Ishikawa (cell line): ENCODE measurements around the gene SIGLEC8.

Source experiments
- CEBPB ChIP-seq: IDR thresholded peaks from 2 replicates; pipeline ENCODE4 v1.6.1; 2012
- EGR1 ChIP-seq: IDR thresholded peaks from 2 replicates; pipeline ENCODE4 v1.6.1; 2012
- EP300 ChIP-seq: IDR thresholded peaks from 2 replicates; pipeline ENCODE4 v1.6.1; 2012; ENCODE audit warnings: borderline replicate concordance
- FOXM1 ChIP-seq: IDR thresholded peaks from 2 replicates; pipeline ENCODE4 v1.6.1; 2012; ENCODE audit warnings: low read depth, borderline replicate concordance
- RAD21 ChIP-seq: IDR thresholded peaks from 2 replicates; pipeline ENCODE4 v1.6.1; 2012; ENCODE audit warnings: low read depth
- TAF1 ChIP-seq: IDR thresholded peaks from 2 replicates; pipeline ENCODE4 v1.6.1; 2012; ENCODE audit warnings: low read depth, mild to moderate bottlenecking
- TCF12 ChIP-seq: IDR thresholded peaks from 2 replicates; pipeline ENCODE4 v1.6.1; 2012; ENCODE audit warnings: low read depth
- YY1 ChIP-seq: IDR thresholded peaks from 2 replicates; pipeline ENCODE4 v1.6.1; 2012; ENCODE audit warnings: low read depth
- TF ChIP-seq, protein P1 (sequence below): IDR thresholded peaks from 2 replicates; pipeline ENCODE4 v1.6.1; 2012
- TF ChIP-seq, protein P2 (sequence below): IDR thresholded peaks from 2 replicates; pipeline ENCODE4 v1.6.1; 2012; ENCODE audit warnings: low read depth, mild to moderate bottlenecking
- TF ChIP-seq, protein P3 (sequence below): IDR thresholded peaks from 2 replicates; pipeline ENCODE4 v1.6.1; 2012

DNA sequence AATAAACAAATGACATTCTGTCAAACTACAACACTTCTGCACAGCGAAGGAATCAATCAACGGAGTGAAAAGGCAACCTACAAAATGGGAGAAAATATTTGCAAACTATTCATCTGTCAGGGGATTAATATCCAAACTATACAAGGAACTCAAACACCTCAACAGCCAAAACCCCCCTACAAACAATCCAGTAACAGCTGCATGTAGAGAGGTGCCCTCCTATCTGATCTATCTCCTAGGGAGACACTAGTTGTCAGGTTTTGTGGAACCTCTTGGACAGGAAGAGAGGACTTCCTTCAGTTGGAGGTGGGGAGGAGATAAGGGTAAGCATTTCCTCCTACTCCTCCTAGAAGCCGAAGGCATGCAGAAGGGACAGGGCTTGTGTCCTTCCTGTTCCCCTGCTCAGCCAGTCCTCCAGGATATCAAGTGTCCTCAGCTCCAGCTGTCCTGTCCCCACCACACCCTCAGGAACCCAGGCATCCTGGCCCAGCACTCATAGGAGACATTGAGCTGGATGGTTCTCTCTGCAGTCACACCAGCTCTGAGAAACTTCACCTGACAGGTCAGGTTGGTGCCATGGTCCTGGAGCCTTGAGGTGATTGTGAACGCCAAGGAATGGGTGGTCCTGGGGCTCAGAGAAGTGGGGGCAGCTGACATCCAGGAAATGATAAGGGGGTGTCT is 9.8 kb upstream of the SIGLEC8 start:
- TF ChIP-seq FOXM1: no peak
- TF ChIP-seq EP300: no peak
- TF ChIP-seq, protein P1, sequence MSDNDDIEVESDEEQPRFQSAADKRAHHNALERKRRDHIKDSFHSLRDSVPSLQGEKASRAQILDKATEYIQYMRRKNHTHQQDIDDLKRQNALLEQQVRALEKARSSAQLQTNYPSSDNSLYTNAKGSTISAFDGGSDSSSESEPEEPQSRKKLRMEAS: no peak
- no peak for TF ChIP-seq TAF1
- TF ChIP-seq RAD21: no peak
- no peak for TF ChIP-seq CEBPB
- TF ChIP-seq, protein P2, sequence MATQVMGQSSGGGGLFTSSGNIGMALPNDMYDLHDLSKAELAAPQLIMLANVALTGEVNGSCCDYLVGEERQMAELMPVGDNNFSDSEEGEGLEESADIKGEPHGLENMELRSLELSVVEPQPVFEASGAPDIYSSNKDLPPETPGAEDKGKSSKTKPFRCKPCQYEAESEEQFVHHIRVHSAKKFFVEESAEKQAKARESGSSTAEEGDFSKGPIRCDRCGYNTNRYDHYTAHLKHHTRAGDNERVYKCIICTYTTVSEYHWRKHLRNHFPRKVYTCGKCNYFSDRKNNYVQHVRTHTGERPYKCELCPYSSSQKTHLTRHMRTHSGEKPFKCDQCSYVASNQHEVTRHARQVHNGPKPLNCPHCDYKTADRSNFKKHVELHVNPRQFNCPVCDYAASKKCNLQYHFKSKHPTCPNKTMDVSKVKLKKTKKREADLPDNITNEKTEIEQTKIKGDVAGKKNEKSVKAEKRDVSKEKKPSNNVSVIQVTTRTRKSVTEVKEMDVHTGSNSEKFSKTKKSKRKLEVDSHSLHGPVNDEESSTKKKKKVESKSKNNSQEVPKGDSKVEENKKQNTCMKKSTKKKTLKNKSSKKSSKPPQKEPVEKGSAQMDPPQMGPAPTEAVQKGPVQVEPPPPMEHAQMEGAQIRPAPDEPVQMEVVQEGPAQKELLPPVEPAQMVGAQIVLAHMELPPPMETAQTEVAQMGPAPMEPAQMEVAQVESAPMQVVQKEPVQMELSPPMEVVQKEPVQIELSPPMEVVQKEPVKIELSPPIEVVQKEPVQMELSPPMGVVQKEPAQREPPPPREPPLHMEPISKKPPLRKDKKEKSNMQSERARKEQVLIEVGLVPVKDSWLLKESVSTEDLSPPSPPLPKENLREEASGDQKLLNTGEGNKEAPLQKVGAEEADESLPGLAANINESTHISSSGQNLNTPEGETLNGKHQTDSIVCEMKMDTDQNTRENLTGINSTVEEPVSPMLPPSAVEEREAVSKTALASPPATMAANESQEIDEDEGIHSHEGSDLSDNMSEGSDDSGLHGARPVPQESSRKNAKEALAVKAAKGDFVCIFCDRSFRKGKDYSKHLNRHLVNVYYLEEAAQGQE: no peak
- TF ChIP-seq, protein P3, sequence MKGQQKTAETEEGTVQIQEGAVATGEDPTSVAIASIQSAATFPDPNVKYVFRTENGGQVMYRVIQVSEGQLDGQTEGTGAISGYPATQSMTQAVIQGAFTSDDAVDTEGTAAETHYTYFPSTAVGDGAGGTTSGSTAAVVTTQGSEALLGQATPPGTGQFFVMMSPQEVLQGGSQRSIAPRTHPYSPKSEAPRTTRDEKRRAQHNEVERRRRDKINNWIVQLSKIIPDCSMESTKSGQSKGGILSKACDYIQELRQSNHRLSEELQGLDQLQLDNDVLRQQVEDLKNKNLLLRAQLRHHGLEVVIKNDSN: no peak
- TF ChIP-seq EGR1: no peak
- no peak for TF ChIP-seq TCF12
- no peak for TF ChIP-seq YY1
